ENCODE data around the gene MYOF. TPM values are rescaled to one million over a fixed set of nuclear protein-coding genes. Genes with fewer than 3 reads are reported as not detected.
A peak's percentile ranks its signal among the peaks of the same experiment; 100 is the strongest.

Gene MYOF, protein sequence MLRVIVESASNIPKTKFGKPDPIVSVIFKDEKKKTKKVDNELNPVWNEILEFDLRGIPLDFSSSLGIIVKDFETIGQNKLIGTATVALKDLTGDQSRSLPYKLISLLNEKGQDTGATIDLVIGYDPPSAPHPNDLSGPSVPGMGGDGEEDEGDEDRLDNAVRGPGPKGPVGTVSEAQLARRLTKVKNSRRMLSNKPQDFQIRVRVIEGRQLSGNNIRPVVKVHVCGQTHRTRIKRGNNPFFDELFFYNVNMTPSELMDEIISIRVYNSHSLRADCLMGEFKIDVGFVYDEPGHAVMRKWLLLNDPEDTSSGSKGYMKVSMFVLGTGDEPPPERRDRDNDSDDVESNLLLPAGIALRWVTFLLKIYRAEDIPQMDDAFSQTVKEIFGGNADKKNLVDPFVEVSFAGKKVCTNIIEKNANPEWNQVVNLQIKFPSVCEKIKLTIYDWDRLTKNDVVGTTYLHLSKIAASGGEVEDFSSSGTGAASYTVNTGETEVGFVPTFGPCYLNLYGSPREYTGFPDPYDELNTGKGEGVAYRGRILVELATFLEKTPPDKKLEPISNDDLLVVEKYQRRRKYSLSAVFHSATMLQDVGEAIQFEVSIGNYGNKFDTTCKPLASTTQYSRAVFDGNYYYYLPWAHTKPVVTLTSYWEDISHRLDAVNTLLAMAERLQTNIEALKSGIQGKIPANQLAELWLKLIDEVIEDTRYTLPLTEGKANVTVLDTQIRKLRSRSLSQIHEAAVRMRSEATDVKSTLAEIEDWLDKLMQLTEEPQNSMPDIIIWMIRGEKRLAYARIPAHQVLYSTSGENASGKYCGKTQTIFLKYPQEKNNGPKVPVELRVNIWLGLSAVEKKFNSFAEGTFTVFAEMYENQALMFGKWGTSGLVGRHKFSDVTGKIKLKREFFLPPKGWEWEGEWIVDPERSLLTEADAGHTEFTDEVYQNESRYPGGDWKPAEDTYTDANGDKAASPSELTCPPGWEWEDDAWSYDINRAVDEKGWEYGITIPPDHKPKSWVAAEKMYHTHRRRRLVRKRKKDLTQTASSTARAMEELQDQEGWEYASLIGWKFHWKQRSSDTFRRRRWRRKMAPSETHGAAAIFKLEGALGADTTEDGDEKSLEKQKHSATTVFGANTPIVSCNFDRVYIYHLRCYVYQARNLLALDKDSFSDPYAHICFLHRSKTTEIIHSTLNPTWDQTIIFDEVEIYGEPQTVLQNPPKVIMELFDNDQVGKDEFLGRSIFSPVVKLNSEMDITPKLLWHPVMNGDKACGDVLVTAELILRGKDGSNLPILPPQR (N-terminal part only)
- 100 to 1,000 TPM in 2 of 4 donors, 10 to 100 TPM in 2; 41.2 to 114 (median 86.9) TPM for total RNA-seq

DNA sequence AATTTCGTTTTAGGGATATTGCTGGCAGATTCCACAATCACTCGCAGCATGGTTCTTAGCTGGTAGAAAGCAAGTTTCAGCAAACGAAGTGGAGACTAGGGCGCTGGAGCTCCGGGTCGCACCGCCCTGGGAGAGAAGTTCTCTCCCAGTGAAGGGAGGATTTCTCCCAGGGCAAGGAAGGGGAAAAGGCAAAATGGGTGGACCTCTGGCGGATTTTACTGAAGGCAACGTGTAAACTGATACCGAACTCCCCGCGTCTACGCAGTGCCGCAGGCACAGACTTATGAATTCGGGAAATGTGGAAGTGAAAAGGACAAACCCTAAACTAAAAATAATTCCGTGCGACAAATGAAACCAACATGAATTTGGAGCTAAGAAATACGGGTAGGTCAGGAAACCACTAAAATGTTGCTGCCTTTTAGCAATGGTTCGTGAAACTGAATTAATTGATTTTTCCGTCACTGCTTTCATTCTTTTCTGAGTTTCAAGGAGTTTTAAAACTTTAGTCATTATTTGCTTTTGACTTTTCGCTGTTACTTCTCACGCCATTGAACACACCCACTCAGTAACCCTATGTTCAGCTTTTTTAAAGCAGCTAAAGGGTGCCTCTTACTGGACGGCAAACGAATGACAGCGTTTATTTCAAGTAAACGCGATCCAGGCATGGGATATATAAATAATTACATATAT lies at the start of gene MYOF:
Gene MYOF, minus strand, starts transcription at position 190 of the 690 bp plus-strand sequence. Its CDS starts 140 bp downstream, at position 50.
- peak within 1 kb of the TSS; percentile 52 to 66 for H3K4me3 ChIP-seq
- peak; percentile 69 to 75 for DNase-seq
- H3K27me3 ChIP-seq, result no peaks in the 10 kb centered on the region
- H3K36me3 ChIP-seq, result no peaks in the 10 kb centered on the region
- H3K4me1 ChIP-seq, result peaks cover 0 to 4% of the 10 kb centered on the region in 2 donors
- peak; percentile 61 to 62 for TF ChIP-seq POLR2A (IDR thresholded peaks at IDR 0.05)
- TF ChIP-seq, protein P1, sequence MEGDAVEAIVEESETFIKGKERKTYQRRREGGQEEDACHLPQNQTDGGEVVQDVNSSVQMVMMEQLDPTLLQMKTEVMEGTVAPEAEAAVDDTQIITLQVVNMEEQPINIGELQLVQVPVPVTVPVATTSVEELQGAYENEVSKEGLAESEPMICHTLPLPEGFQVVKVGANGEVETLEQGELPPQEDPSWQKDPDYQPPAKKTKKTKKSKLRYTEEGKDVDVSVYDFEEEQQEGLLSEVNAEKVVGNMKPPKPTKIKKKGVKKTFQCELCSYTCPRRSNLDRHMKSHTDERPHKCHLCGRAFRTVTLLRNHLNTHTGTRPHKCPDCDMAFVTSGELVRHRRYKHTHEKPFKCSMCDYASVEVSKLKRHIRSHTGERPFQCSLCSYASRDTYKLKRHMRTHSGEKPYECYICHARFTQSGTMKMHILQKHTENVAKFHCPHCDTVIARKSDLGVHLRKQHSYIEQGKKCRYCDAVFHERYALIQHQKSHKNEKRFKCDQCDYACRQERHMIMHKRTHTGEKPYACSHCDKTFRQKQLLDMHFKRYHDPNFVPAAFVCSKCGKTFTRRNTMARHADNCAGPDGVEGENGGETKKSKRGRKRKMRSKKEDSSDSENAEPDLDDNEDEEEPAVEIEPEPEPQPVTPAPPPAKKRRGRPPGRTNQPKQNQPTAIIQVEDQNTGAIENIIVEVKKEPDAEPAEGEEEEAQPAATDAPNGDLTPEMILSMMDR (IDR thresholded peaks at IDR 0.05), result peak; percentile 56 to 84 (median 71)
- no peaks in the 10 kb centered on the region for H3K9me3 ChIP-seq
- intact Hi-C loops (cut with DNase I; ENCODE audit: low total_unique reads), result loop anchor here (2.0 kb wide), 1 partner anchor 105 kb away; no protein-coding TSS in a partner anchor
- H3K27ac ChIP-seq, result peak within 1 kb of the TSS; percentile 87 to 97

DNA sequence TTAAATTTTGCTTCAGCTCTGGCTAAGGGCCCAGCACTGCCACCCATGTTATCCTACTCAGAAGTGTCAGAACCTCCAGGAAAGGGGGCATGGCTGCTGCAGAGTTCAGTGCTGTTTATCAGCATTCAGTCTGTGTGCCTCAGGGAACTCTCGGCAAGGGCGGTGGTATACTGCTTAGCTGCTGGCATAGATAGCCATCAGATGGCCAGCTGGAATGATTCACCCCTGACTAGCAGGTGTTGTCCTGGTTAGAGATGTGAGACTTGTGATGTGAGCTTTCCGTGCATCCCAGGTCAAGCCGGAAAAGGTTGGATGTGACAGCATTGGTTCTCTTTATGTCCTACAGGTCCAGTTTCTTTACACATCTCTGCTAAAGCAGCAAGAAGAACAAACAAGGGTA lies 36.4 kb upstream of the MYOF start:
- Histone ChIP-seq H3K27me3 (no peaks in the 10 kb centered on the region), H3K4me1 (no peaks in the 10 kb centered on the region), H3K36me3 (no peaks in the 10 kb centered on the region), H3K27ac (no peak overlapping the region), H3K4me3 (no peak overlapping the region), H3K9me3 (no peaks in the 10 kb centered on the region)
- no peak for DNase-seq
- TF ChIP-seq, protein P1 (IDR thresholded peaks at IDR 0.05), result no peak
- TF ChIP-seq POLR2A (IDR thresholded peaks at IDR 0.05), result no peak
- intact Hi-C loops (cut with DNase I; ENCODE audit: low total_unique reads), result no loop called here

DNA sequence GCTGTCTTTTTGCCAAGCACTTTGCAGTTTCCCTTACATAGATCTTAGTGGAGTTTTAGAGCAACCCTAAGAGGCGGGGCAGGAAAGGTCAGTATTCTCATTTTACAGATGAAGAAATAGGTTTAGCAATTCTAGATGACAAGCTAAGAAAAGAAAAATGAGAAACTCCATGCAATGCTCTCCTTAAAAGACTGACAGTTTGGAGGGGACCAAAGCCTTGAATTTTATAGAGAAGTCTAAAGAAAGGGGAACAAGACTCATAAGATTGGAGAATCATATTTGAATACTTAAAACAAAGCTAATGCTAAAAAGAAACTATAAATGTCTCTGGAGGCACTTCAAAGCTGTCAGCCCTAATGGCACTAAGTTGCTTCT lies 33.9 kb upstream of the MYOF start:
- Histone ChIP-seq H3K27ac (no peak overlapping the region), H3K27me3 (no peaks in the 10 kb centered on the region), H3K4me3 (no peak overlapping the region), H3K9me3 (no peaks in the 10 kb centered on the region), H3K36me3 (no peaks in the 10 kb centered on the region), H3K4me1 (no peaks in the 10 kb centered on the region)
- intact Hi-C loops (cut with DNase I; ENCODE audit: low total_unique reads), result no loop called here
- no peak for TF ChIP-seq POLR2A (IDR thresholded peaks at IDR 0.05)
- TF ChIP-seq, protein P1 (IDR thresholded peaks at IDR 0.05), result no peak
- DNase-seq, result no peak

DNA sequence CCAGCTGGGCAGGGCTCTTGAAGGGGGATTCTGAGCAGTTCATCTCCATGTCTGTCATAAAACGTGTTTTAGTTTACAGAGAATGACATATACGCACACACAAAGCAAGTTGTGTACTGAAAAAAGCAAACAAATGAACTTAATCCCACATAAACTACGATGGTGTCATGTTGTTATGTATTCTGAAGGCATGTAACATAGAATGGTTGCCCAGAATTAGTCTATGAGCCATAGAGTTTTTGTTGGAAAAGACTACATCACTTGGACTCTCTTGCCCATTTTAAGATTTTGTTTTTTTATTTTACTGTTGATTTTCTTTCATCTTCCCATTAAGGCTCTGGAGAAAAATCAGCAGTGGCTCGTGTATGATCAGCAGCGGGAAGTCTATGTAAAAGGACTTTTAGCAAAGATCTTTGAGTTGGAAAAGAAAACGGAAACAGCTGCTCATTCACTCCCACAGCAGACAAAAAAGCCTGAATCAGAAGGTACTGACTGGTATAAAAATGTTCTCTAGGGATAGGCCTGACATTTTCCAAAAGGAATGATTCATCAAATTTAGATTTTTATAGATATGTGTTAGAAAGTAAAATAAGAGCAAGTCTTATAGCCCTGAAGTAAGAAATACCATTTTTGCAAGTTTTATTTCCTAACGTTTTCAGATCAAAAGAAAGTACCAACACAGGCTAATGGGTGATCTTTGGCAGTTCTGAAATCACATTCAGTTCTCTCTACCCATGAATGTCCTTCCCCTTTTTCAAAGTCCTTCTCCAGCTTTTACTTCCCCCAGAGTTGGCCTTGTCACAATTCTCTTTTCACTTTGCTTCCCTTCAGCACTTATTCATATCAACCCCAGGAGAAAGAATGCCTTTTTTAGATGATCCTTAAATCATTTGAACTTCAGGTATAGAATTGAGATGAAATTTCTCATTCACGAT lies 33.2 kb upstream of the MYOF start:
- DNase-seq, result no peak
- TF ChIP-seq, protein P1 (IDR thresholded peaks at IDR 0.05), result no peak
- no peak for TF ChIP-seq POLR2A (IDR thresholded peaks at IDR 0.05)
- no peaks in the 10 kb centered on the region for H3K36me3 ChIP-seq
- intact Hi-C loops (cut with DNase I; ENCODE audit: low total_unique reads), result no loop called here
- no peak overlapping the region for H3K27ac ChIP-seq
- H3K4me3 ChIP-seq, result no peak overlapping the region
- H3K9me3 ChIP-seq, result no peaks in the 10 kb centered on the region
- no peaks in the 10 kb centered on the region for H3K27me3 ChIP-seq
- H3K4me1 ChIP-seq, result no peaks in the 10 kb centered on the region
